ENCODE measurements around the gene GNB1L.
"Not testable (repeated sequence)": the region's sequence is repeated elsewhere in the genome, so short reads cannot be mapped to it uniquely, and the experiment has no call there.

The GNB1L gene

GRCh38 chr22:19784384-19785175 is 70.1 kb downstream of the GNB1L start:
- in situ Hi-C loops (cut with HindIII; ENCODE audit: low sequenced_read_pairs): no loop called here

DNA sequence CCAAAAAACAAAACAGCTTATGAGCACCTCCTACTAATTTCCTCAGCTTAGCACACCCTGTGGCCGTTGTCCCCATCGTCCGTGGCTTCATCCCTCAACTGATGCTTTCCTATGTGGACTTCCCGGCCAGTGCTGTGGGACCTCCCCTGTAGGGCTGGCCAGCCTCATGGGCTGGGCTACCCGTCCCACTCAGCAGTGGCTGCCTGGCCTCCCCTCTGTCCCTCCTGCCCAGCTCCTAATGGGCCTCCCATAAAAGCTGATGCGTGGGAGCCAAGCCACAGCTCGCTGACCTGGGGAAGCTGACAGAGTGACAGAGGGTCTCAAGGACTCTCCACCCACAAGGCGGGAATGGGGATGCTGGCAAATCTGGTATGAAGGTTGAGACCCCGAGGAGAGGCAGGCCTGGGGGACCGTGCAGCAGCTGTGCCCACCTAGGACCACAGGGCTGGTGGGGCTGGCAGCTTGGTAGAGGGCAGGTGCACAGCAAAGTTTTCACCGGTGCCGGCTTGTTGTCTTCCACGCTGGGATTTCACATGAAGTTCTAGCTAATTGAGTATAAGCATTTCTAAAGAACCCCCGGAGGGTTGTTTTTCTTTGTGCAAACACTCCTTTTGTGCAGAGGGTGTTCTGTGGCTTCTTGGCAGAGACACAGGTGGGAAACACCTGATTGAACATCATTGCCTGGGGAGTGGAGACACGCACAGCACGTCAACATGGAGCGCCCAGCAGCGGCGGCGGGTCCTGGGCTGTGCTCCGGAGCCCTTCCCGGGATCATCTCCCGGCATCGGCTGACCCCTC is 70.9 kb downstream of the GNB1L start:
- in situ Hi-C loops (cut with HindIII; ENCODE audit: low sequenced_read_pairs): no loop called here

DNA sequence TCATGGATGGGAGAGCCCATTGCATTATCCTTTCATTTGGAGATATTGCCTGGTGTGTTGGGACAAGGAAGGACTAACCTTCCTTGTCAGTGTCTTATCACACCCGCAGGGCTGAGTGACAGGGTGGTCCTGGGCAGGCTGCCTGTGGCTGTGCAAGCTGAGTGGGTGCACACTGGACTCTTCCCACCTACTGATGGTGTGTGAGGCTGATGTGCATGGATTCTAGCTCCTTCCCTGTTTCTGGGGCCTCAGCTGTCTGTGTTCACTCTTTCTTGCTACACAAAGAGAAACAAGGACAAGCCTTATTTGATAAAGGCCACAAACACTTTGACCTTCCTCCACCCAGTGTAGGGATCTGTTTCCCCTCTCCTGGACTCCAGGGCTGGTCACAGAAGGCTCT is 72.1 kb downstream of the GNB1L start:
- in situ Hi-C loops (cut with HindIII; ENCODE audit: low sequenced_read_pairs): no loop called here

DNA sequence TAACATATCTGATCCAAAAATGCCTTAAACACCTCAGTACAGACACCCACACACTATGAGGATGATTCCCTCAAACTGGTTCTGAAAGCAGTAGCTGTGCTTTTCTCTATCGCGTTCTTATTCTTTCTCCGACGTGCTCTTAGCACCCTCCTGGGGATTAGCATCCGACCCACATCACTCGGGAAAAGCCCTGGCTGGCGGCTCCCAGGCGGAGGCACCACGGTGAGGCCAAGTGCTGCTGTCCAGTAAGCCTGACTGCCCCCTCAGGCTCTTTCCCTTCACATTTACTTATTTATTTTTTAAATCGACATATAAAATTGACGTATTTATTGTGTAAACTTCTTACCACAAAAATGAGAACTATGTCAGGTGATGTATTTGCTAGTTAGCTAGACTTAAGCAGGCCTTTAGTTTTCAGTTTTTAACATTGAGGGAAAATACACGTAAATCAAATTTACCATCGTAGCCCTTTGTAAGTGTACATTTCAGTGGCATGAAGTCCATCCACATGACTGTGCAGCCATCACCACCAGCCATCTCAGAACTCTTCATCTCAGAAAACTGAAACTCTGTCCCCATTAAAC is 74.9 kb downstream of the GNB1L start:
- in situ Hi-C loops (cut with HindIII; ENCODE audit: low sequenced_read_pairs): no loop called here

DNA sequence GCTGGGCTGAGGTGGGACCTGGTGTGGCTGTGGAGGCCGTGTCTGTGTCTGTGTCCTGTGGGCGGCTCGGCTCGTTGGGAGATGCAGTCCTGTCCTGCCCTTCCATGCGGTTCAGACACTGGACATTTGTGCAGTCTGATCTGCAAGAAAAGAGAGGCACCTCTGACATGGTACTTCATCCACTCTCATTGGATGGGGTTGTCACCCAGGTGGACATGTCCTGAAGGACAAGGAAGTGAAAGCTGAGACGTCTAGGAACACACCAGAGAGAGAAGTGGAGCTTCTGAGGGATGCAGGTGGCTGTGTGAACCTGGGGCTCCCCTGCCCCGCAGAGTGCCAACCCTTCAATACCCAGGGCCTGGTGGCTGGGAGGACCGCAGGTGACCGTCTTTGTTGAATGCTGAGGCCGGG is 75.7 kb downstream of the GNB1L start:
- in situ Hi-C loops (cut with HindIII; ENCODE audit: low sequenced_read_pairs): no loop called here

GRCh38 chr22:19777192-19777591 is 77.5 kb downstream of the GNB1L start:
- in situ Hi-C loops (cut with HindIII; ENCODE audit: low sequenced_read_pairs): not testable (repeated sequence)

- in situ Hi-C loops (cut with HindIII; ENCODE audit: low sequenced_read_pairs): no loop called here
These were observed 78.1 kb downstream of the GNB1L start for GRCh38 chr22:19776433-19777031.

DNA sequence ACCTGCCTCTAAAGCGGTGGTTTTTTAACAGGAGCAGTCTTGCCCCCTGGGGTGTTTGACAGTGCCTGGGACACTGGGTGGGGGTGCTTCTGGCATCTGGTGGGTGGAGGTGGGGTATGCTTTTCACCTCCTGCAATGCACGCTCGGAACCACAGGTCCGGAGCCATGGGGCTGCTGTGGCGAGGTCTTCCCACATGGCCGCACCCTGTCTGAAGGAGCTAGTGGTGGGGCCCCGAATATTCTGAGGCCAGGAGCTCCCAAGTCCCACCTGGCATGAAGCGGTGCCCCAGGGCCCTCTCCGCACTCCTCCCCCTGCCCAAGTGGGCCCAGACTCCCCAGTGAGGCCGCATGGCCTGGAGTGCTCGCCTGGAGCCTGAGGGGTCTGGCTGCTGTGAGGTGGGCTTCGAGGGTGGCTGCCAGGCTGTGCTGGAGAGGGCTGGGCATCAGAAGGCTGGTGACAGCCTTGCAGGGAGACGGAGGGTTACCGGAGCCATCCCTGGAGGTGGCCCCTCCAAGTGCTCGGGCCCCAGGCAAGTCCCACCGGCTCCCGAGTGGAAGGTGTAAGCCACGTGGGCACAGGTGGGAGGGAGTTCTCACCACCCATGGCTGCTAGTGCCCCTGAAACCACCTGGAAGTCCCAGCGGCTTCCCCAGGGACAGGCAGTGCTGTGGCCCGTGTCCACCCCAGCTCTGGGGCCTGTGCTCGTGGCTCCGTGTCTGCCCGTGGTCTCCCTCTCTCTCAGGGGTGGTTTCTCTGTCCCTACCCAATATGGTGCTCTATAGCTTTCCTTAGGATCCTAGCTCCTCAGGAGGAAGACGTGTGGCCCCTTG is 79.0 kb downstream of the GNB1L start:
- in situ Hi-C loops (cut with HindIII; ENCODE audit: low sequenced_read_pairs): no loop called here

DNA sequence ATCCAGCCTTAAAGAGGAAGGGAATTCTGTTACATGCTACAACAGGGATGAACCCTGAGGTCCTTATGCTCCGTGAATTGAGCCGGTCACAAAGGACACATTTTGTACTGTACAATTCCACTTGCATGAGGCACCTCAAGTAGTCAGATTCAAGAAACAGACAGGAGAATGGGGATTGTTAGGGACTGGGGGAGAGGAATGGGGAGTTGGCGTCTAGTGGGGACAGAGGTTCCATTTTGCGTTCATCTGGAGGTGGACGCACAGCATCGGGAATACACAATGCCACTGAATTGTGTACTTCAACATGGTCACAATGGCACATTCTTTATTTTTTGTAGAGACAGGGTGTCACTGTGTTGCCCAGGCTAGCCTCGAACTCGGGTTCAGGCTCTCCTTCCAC is 80.0 kb downstream of the GNB1L start:
- in situ Hi-C loops (cut with HindIII; ENCODE audit: low sequenced_read_pairs): loop anchor here (5.0 kb wide), 1 partner anchor 72 kb away; no protein-coding TSS in a partner anchor

GRCh38 chr22:19773470-19774040 is 81.1 kb downstream of the GNB1L start:
- in situ Hi-C loops (cut with HindIII; ENCODE audit: low sequenced_read_pairs): loop anchor here (5.0 kb wide), 1 partner anchor 71 kb away; no protein-coding TSS in a partner anchor

DNA sequence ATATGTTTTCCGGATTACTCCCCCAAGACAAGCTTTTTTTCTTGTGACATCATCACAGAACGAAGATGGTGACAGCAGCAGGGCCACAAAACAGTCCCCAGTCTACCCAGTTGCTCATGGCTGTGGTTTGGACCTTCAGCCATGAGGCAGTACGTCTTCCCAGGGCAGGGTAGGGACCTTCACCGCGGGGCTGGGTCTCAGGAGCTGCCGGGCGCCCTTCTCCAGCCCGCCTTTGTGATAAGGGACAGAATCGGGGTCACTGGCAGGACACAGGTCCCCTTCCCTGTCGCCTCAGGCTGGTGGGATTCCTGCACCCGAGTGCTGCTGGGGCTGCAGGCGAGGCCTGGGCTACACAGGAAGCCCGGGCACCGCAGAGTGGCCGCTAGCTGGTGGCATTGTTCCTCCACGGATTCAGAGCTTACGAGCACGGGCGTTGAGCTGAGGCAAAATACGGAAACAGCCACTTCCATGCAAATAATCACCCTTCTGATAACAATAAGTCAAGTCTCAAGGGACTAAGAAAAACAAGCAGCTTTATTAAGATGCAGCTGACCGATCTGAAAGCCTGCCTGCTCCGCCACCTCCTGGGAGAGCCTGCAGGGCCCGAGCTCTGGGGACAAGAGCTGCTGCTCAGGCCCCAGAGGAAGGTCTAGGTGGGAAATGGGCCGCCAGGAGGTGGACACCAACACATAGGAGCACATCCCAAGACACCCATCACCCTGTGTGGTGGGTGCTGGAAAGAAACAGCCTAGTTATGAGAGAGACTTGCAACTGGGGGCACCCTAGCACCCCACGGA is 81.8 kb downstream of the GNB1L start:
- in situ Hi-C loops (cut with HindIII; ENCODE audit: low sequenced_read_pairs): loop anchor here (5.0 kb wide), 1 partner anchor 71 kb away; no protein-coding TSS in a partner anchor

DNA sequence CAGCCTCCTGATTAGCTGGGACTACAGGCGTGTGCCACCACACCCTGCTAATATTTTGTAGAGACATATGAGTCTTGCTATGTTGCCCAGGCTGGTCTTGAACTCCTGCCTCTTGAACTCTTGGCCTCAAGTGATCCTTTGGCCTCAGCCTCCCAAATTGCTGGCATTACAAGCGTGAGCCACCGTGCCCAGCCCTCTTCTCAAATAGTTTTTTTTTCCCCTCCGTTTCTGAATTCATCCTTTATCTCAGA is 82.3 kb downstream of the GNB1L start:
- in situ Hi-C loops (cut with HindIII; ENCODE audit: low sequenced_read_pairs): loop anchor here (5.0 kb wide), 1 partner anchor 70 kb away; no protein-coding TSS in a partner anchor

GRCh38 chr22:19770349-19771220 is 84.1 kb downstream of the GNB1L start:
- in situ Hi-C loops (cut with HindIII; ENCODE audit: low sequenced_read_pairs): loop anchor here (5.0 kb wide), 1 partner anchor 68 kb away; no protein-coding TSS in a partner anchor

GRCh38 chr22:19769393-19769715 is 85.3 kb downstream of the GNB1L start:
- in situ Hi-C loops (cut with HindIII; ENCODE audit: low sequenced_read_pairs): no loop called here

GRCh38 chr22:19767427-19768341 is 87.0 kb downstream of the GNB1L start:
- in situ Hi-C loops (cut with HindIII; ENCODE audit: low sequenced_read_pairs): no loop called here

DNA sequence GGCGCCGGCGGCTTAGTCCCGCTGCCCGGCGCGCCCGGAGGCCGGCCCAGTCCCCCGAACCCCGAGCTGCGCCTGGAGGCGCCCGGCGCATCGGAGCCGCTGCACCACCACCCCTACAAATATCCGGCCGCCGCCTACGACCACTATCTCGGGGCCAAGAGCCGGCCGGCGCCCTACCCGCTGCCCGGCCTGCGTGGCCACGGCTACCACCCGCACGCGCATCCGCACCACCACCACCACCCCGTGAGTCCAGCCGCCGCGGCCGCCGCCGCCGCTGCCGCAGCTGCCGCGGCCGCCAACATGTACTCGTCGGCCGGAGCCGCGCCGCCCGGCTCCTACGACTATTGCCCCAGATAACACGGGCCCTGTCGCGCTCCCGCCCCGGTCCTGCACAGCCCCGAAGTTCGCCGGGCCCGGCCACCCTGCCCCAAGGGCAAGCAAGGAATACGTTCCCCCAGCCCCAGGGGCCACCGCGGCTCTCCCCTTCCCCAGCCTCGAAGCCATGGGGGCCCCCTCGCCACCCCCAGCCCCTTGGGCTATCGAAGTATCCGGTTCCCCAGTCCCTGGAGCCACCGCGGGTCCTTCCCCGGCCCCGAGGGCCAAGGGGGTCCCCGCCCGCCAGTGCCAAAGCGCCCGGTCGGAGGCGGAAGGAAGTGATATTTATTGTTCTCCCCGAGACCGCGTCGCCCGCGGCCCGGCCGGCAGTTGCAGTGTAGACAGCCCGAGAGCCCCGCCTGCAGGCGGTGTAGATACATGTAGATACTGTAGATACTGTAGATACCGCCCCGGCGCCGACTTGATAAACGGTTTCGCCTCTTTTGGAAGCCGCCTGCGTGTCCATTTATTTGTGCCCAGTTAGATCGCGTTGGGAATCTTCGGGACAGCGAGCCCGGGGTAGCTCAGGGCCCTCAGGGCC is 87.9 kb downstream of the GNB1L start:
- in situ Hi-C loops (cut with HindIII; ENCODE audit: low sequenced_read_pairs): no loop called here

DNA sequence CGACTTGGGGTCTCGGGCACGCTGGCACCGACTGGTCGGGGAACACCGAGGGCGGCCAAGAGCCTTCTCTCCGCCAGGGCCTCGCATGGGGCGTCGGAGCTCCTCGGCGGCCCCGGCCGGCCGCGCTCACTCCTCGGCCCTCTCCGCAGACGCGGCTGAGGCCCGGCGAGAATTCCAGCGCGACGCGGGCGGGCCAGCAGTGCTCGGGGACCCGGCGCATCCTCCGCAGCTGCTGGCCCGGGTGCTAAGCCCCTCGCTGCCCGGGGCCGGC is 88.5 kb downstream of the GNB1L start:
- in situ Hi-C loops (cut with HindIII; ENCODE audit: low sequenced_read_pairs): no loop called here
